T1000 (cell line): ENCODE measurements around the gene MGME1.
A peak's percentile ranks its signal among the peaks of the same experiment; 100 is the strongest.

ENCODE experiments used
- DNase-seq: peaks from one replicate; lab custom pipeline; 2025; ENCODE audit warnings: mixed read lengths; lab: John Stamatoyannopoulos, UW

MGME1 gene

DNA sequence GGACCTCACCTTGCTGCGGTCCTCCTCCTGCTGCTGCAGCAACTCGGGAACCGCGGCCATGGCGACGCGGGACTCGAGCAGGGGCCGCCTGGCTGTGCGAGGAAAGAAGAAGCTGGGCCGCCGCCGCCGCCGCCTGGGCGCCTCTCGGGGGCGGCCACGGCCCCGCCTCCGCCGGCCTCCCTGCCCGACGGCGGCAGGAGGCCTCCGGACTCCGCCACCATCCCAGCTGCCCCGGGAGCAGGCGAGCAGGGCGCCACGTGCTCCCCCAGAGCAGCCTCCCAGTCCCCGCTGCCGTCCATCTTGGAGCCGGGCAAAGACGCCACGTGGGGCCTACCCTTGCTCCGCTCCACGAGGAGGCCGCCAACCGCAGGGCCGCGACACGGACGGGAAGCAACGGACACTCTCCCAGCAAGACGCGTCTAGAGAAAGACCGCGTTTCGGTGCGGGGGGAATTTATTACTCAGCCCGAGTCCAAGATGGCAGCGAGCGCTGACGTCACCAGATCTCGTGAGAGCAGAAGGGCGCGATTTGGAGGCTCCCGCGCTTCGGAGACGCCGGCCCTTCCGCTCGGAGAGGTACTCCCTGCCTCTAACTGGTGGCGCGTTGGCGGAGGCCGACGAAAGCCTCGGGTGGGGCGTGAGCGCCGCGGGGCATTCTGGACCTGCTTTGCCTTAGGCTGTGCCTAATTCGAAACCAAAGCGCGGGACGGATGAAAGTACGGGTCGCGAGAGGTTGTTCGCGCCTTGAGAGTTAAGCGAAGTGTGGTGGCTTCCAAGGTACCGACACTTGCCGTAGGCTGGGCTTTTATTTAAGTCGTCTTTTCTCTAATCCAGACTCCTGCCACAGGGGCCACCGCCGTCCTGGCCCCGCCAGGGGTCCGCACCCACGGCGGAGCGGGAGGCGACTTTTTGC is at the start of gene MGME1, which contains the start of gene SNX5:
TSS of gene MGME1 (plus strand) at position 653 of the 912 bp plus-strand sequence. CDS start 842 bp downstream, outside the sequence.
TSS of gene SNX5 (minus strand) at position 429 of the 912 bp plus-strand sequence. CDS start at position 60, 369 bp downstream.
- DNase-seq, result peak; percentile 96

- no peak for DNase-seq
Measured at GRCh38 chr20:17919149-17919548, 49.7 kb upstream of the MGME1 start.

DNA sequence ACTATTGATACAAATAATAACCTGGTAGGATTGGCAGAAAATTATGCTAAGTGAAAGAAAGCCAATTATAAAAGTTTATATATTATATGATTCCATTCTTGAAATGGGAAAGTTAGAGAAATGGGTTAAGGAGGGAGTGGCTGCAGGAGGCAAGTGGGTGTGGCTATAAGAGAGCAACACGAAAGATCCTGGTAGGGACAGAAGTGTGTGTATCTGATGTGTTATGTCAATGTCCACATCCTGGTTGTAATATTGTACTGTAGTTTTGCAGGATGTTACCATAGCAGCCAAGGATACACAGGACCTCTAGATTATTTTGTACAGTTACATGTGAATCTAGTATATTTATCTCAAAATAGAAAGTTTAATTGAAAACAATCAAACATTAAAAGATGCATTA is 47.0 kb upstream of the MGME1 start:
- DNase-seq, result no peak

GRCh38 chr20:17925141-17925939 is 43.5 kb upstream of the MGME1 start:
- DNase-seq, result no peak

GRCh38 chr20:17925940-17926300 is 42.9 kb upstream of the MGME1 start:
- DNase-seq, result no peak

GRCh38 chr20:17928211-17928611 is 40.6 kb upstream of the MGME1 start:
- DNase-seq, result no peak

DNA sequence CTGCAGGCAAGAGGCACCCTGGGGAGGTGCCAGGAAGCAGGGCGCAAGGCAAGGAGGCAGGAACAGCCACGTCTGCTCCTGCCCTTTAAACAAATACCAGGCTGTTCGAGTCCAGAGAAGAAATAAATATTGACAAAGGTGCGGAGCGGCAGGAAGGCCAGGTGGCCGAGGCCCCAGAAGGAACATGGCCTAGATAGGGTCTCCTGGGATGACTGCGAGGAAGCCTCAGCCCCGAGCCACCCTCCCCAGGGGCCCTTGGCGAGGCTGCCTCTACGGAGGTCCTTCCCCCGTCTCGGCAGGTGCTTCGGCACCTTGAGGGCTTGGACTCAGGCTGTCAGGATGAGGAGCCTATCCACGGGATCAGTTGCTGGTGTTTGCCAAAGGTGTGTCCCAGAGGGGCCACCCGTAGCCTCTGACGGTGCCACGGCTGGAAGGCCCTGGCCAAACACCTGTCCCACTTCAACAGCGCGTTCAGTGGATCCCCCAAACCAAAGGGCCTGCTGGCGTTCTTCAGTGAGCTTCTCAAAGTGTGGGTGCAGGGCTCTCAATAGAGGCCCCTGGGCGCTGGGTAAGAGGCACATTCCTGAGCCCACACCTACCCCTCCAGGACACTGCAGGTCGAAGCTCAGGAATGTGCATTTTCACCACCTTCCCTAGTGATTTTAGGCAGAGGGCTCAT is 40.0 kb upstream of the MGME1 start:
- DNase-seq, result no peak

GRCh38 chr20:17931513-17931912 is 37.3 kb upstream of the MGME1 start:
- no peak for DNase-seq

DNA sequence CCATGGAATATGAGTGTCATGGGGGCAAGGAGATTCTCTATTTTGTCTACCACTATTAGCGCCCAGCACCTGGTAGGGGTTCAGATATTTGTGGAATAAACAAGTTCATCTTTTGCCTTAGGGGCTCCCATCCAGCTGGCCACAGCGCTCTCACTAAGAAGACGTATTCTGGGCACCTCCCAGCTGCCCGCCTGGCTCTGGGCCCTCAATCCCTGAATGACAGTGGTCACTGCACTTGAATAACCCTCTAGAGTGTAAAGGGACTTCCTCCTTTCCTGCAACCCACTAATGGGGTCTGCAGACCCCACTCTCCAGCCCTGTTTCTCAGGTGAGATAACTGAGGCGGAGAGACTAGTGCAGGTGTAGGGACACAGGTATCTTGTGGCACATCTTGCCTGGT is 36.4 kb upstream of the MGME1 start:
- no peak for DNase-seq

GRCh38 chr20:17933121-17933520 is 35.7 kb upstream of the MGME1 start:
- no peak for DNase-seq

DNA sequence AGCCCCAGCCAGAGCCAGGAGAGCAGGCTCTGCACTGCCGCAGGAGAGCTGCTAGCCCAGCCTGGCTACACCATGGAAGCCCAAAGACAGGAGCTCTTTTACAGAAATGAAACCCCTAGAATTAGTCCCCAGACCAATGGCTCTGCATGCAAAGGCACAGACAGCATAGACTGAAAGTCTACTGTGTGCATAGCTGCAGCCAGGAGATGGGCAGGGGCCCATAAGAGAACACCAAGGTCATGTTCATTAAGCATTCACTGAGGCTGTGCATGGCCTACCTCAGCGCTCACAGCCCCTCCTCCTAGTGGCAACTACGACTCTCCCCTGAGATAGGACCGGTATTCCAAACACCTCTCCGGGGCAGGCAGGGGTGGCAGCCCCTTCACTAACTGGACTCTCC is 35.1 kb upstream of the MGME1 start:
- DNase-seq, result no peak

DNA sequence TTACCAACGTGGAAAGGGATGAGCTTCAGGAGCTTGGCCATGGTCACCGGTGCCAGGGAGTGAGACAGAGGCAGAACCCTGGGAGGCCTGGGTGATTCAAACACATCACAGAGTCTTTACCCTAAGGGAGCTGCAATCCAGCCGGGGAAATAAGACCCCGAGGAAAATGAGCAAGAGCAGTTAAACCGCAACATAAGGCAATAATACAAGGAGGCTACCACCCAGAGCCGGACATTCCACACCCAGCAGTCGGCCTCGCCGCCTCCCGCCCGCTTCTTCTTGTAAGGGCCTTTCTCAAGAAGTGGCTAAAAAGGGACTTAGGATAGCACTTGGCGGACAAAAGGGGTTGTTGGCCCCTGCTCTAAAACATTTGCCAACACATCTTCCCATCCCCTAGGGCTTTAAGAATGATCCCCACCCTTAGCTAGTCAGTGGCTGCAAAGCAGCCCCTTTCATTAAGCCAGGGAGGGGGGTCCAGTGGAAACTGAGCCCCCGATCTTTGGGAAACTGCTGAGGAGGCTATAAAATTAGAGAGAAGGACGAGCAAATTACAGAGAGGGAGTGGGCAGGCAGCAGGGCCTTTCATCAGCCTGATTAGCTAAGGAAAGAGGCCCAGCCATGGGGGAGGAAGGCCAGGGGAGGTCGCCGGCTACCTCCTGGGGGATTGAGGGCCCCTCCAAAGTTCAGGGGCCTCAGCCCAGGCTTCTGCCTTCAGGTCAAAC is 34.5 kb upstream of the MGME1 start:
- peak; percentile 28 for DNase-seq

DNA sequence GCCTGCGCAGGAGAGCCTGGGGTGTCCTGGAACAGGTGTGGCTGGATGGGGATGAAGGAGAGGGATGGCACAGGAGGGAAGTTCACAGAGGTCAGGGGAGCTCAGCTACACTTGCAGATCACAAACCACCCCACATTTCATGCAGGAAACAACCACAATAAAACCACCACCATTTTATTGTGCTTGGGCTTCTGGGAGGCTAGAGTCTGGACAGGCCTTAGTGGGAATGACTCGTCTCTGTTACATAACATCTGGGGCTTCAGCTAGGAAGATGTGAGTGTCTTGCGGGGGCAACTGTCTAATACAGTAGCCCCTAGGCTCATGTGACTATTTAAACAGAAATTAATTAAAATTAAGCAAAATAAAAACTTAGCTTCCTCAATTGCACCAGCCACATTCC is 33.6 kb upstream of the MGME1 start:
- no peak for DNase-seq

- no peak for DNase-seq
Measured at GRCh38 chr20:17935761-17936160, 33.1 kb upstream of the MGME1 start.

GRCh38 chr20:17936286-17936760 is 32.5 kb upstream of the MGME1 start:
- DNase-seq, result no peak

DNA sequence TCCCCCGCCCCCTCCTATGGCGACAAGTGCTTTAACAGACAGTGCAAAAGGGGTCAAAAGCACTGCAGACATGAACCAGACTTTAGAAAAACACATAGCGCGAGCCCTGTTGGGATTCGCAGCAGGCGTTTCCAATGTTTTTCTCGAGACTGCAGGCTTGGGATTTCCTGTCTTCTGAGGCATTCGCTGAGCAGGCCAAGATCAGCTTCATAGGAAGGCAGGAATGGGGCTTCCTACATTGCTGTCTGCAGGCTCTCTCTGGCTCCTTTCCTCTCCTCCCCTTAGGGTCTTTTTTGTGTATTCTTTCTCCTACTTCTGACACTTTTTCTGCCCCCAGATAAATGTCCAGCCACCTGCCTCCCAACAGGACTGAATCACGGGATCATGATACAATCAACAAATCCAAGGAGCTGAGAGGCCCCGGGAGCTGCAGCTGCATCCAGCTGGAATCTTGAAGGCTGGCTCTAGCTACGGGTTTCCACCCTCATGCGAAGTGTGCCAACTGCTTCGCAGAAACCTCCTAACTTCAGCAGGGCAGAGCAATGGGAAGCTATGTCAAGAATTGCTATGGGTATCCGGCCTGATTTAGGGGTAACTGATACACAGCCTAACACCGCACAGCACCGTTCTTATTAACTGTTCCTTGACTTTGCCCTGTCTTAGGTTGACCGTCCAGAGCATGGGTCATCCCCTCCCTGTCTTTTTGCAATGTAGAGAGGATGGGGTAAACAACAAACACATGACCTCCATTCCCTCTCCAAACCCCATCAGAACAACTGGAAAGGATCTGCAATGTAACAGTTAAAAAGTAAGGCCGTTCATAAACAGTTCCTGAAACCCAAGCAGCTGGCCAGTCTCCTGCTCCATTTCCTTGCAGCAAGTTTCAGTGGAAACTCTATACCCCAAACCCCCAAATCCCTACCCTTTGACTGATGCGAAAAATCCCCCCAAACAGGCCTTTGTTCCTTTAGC is 31.8 kb upstream of the MGME1 start:
- DNase-seq, result no peak

DNA sequence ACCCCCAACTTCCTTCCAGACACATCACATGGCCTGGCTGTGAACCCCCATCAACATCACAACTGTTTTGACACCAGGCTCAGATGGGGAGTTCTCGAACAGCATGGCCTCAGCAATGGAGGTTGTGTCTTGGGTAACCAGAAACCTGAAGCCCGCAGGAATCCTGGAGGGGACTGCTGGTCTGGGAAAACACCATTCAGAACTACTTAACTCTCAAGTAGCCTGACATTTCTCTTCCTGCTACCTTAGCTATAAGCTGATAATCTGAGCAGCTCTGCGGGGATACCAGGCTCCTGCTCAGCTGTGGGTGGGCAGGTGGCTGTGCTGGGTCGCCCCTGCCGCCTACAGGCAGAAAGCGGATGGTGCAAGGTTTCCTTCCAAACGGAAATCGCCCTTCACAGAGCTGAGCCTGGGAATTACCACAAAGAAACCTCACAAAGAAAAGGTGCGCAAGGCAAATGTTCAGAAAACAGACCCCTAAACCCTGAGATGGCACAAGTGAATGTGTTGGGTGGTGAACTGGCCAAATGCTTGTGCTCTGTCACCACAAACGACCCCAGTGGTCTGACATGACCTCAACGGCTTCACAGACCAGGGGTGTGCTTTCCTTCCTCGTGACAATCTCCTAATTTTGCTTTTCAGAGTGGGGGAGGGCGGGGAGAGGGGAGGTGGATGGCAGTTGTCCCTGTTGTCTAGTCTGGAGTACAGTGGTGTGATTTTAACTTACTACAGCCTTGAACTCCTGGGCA is 29.8 kb upstream of the MGME1 start:
- no peak for DNase-seq

GRCh38 chr20:17939622-17940223 is 29.1 kb upstream of the MGME1 start:
- no peak for DNase-seq
